Liver (tissue), 3 donors: ENCODE results near the gene CYP4A22.
"Not testable (repeated sequence)": the region's sequence is repeated elsewhere in the genome, so short reads cannot be mapped to it uniquely, and the experiment has no call there.

Experiments used
- CTCF ChIP-seq: fragments of 150-350 bp; IDR thresholded peaks from 2 replicates; pipeline ENCODE4 v1.5.1; 2017; ENCODE audit warnings: improper control_type of control experiment, low read depth, low read length; ENCODE audit not compliant: missing input control
- EGR1 ChIP-seq, 2 donors: IDR thresholded peaks; 2 replicates each; pipeline ENCODE4 v1.6.1; 2016 to 2018; ENCODE audit warnings: antibody characterized with exemption in 2 of 2, low read depth in 2 of 2
- MAX ChIP-seq: IDR thresholded peaks from 2 replicates; pipeline ENCODE4 v1.6.1; 2016; ENCODE audit warnings: antibody characterized with exemption
- RAD21 ChIP-seq, 2 donors: IDR thresholded peaks; 2 replicates each; pipeline ENCODE4 v1.6.1; 2016; ENCODE audit warnings: antibody characterized with exemption in 2 of 2, mild to moderate bottlenecking in 2 of 2
- RXRA ChIP-seq, 2 donors: IDR thresholded peaks; 2 replicates each; pipeline ENCODE4 v1.6.1; 2017 to 2018; ENCODE audit warnings: antibody characterized with exemption in 2 of 2, mild to moderate bottlenecking in 1 of 2
- SP1 ChIP-seq: IDR thresholded peaks from 2 replicates; pipeline ENCODE4 v1.6.1; 2018; ENCODE audit warnings: antibody characterized with exemption, mild to moderate bottlenecking
- TAF1 ChIP-seq: conservative IDR thresholded peaks from 2 replicates; pipeline ENCODE4 v1.6.1; 2016; ENCODE audit warnings: antibody characterized with exemption, mild to moderate bottlenecking
- YY1 ChIP-seq: IDR thresholded peaks from 2 replicates; pipeline ENCODE4 v1.6.1; 2016; ENCODE audit warnings: antibody characterized with exemption, mild to moderate bottlenecking
- TF ChIP-seq, protein P1 (sequence below): IDR thresholded peaks from 2 replicates; pipeline ENCODE4 v1.6.1; 2016; ENCODE audit warnings: antibody characterized with exemption
- TF ChIP-seq, protein P2 (sequence below): IDR thresholded peaks from 2 replicates; pipeline ENCODE4 v1.6.1; 2016; ENCODE audit warnings: antibody characterized with exemption, mild to moderate bottlenecking
- donor health status: healthy.
- donor health status: healthy.

- not testable (repeated sequence) for TF ChIP-seq CTCF; RAD21 (IDR thresholded peaks at IDR 0.05); RXRA (IDR thresholded peaks at IDR 0.05); SP1; MAX; EGR1 (IDR thresholded peaks at IDR 0.05; ENCODE audit: low read depth in 2 of 2); YY1; TAF1
- TF ChIP-seq, protein P1, sequence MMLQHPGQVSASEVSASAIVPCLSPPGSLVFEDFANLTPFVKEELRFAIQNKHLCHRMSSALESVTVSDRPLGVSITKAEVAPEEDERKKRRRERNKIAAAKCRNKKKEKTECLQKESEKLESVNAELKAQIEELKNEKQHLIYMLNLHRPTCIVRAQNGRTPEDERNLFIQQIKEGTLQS, result not testable (repeated sequence)
- TF ChIP-seq, protein P2, sequence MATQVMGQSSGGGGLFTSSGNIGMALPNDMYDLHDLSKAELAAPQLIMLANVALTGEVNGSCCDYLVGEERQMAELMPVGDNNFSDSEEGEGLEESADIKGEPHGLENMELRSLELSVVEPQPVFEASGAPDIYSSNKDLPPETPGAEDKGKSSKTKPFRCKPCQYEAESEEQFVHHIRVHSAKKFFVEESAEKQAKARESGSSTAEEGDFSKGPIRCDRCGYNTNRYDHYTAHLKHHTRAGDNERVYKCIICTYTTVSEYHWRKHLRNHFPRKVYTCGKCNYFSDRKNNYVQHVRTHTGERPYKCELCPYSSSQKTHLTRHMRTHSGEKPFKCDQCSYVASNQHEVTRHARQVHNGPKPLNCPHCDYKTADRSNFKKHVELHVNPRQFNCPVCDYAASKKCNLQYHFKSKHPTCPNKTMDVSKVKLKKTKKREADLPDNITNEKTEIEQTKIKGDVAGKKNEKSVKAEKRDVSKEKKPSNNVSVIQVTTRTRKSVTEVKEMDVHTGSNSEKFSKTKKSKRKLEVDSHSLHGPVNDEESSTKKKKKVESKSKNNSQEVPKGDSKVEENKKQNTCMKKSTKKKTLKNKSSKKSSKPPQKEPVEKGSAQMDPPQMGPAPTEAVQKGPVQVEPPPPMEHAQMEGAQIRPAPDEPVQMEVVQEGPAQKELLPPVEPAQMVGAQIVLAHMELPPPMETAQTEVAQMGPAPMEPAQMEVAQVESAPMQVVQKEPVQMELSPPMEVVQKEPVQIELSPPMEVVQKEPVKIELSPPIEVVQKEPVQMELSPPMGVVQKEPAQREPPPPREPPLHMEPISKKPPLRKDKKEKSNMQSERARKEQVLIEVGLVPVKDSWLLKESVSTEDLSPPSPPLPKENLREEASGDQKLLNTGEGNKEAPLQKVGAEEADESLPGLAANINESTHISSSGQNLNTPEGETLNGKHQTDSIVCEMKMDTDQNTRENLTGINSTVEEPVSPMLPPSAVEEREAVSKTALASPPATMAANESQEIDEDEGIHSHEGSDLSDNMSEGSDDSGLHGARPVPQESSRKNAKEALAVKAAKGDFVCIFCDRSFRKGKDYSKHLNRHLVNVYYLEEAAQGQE, result not testable (repeated sequence)
These were observed 19.2 kb downstream of the CYP4A22 start for GRCh38 chr1:47156457-47156856.
